ENCODE results near the gene KRTAP5-6.

Gene KRTAP5-6

DNA sequence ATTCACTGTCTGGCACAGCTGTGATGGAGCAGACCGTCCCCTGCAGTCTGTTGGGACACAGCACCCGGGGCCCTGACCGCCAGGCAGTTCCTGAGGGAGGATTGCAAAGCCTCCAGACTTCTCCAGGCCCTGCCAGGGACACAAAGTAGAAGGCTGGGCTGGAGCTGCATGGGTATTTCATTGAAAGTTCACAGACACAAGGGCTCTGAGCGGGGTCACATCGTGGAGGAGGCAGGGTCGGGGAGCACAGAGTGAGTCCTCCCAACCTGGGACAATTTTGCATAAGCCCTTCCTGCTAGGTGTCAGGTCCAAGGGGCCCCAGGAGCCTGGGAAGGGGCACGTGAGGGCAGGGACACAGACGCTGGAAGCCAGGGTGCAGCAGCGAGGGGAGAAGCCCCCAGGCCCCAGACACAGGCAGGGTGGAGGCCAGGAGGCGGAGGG lies 37.7 kb downstream of the KRTAP5-6 start:
- no peak for DNase-seq

GRCh38 chr11:1735271-1735670 lies 38.3 kb downstream of the KRTAP5-6 start:
- no peak for DNase-seq

DNA sequence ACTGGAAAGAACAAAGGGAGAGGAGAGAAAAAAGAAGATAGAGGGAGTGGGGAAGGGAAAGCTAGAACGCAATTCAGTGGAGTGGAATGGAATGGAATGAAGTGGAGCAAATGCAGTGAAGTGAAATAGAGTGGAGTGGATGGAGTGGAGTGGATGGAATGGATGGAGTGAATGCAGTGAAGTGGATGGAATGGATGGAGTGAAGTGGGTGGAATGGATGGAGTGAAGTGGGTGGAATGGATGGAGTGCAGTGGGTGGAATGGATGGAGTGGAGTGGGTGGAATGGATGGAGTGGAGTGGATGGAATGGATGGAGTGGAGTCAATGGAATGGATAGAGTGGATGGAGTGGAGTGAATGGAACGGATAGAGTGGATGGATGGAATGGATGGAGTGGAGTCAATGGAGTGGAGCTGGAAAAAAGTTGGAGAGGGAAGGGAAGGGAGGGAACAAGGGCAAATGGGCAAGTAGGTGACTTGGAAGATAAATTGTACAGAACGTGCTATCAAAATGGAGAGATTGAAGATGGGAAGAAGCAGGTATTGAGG lies 39.5 kb downstream of the KRTAP5-6 start:
- no peak for DNase-seq

GRCh38 chr11:1737080-1737757 lies 40.2 kb downstream of the KRTAP5-6 start:
- DNase-seq: peak; percentile 75

GRCh38 chr11:1738380-1738779 lies 41.4 kb downstream of the KRTAP5-6 start:
- DNase-seq: no peak

- DNase-seq: no peak
Measured at GRCh38 chr11:1739576-1739975, 42.6 kb downstream of the KRTAP5-6 start.

DNA sequence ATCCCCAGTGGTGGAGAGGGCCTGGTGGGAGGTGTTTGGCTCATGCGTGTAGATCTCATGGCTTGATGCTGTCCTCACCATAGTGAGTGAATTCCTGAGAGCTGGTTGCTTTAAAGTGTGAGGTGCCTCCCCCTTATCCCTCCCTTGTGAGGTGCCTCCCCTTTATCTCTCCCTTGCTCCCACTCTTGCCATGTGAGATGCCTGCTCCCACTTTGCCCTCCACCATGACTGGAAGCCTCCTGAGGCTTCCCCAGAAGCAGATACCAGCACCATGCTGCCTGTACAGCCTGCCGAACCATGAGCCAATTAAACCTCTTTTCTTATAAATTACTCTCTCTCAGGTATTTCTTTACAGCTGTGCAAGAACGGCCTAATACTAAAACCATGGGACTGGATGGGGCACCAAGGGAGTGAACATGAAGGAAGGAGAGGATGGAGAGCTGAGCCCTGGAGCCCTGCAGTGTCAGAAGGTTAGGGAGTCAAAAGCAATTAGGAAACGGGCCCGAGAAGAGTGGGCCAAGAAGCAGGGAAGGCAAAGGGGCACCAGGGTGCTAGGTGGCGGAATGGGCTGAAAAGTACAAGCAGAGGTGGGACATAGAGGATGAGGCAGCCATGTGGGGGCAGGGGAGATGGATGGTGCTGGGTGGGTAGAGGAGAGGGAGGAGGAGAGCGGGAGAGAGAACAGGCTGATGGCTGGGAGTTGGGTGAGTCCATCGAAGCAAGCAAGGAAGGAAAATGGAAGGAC lies 44.0 kb downstream of the KRTAP5-6 start:
- no peak for DNase-seq

GRCh38 chr11:1741741-1742140 lies 44.7 kb downstream of the KRTAP5-6 start:
- DNase-seq: no peak

- no peak for DNase-seq
Measured at GRCh38 chr11:1742371-1742770, 45.4 kb downstream of the KRTAP5-6 start.

DNA sequence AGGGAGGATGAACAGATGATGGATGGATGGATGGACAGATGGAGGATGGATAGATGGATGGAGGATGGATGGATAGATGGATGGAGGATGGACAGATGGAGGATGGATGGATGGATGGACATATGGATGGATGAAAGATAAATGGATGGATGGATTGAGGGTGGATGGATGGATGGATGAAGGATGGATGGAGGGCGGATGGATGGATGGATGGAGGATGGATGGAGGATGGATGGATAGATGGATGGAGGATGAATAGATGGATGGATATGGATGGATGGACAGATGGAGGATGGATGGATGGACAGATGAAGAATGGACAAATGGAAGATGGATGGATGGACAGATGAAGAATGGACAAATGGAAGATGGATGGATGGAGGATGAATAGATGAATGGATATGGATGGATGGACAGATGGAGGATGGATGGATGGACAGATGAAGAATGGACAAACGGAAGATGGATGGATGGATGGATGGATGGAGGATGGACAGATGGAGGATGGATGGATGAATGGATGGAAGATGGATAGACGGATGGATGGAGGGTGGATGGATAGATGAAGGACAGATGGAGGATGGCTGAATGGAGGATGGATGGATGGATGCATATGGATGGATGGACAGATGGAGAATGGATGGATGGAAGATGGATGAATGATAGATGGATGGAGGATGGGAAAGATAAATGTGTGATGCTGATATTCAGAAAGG lies 46.0 kb downstream of the KRTAP5-6 start:
- DNase-seq: no peak

- no peak for DNase-seq
Measured at GRCh38 chr11:1743585-1744136, 46.7 kb downstream of the KRTAP5-6 start.

DNA sequence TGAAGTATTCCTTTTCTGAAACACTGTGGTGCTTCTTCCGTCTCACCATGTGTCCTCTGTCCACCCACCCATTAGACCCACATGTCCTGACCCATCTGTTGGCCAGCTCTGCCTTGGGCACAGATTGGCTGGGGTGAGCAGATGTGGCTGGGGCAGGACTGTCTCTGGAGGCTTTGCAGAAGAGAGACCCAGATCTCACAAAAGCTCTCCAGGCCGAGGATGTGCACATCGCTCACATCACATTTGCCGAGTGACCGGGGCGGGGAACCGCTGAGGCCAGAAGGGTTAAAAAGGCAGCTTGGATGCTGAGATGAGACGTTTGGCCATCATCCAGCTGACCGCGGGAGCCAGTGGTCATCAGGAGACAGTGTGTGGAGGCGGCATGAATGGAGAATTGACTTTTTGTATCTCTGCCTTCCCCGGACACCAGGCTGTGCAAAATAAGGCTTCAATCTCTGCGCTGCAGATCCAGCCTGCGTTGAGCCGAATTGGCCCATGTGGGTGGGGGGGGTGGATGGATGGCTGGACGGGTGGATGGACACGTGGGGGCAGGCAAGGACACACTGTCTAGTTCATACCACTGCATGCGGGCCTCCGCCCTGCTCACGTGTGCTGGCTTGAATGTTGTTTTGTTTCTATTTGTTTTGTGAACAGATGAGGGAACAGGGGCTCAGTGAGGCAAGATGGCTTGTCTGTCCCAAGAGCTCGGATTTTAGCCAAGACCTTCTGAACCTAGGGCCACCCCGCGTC lies 47.3 kb downstream of the KRTAP5-6 start:
- no peak for DNase-seq

DNA sequence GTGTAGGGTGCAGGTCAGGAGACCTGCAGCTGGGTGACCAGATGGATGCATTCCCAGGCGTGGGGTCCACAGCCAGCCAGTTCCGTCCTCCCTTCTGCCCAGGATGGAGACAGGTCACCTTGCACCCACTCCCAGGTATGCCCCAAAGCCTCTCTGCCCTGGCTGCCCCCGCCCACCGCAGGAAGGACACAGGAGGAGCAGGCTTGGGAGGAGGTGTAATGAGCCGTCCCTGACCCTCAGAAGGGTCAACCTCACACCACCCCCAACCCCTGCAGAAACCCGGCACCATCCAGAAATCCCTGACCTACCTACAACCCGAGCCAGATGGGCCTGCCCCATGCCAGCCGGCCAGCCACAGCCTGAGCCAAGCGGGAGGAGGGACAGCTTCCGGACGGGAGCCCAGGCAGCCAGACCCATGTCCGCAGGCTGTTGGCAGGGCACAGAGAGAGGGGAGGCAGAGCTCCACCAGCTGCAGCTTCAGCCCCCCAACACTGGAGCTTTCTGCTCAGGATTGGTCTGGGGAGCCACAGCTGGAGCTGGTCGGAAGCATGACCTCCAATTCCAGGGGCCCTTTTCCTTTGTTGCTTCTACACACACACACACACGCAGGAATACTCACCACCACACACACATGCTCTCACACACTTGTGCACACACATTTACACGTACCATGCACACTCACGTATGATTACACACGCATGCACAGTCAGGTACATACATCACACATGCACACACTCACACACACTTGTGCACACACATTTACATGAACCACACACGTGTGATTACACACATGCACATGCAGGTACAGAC lies 48.1 kb downstream of the KRTAP5-6 start:
- no peak for DNase-seq

GRCh38 chr11:1745701-1746320 lies 48.8 kb downstream of the KRTAP5-6 start:
- no peak for DNase-seq

DNA sequence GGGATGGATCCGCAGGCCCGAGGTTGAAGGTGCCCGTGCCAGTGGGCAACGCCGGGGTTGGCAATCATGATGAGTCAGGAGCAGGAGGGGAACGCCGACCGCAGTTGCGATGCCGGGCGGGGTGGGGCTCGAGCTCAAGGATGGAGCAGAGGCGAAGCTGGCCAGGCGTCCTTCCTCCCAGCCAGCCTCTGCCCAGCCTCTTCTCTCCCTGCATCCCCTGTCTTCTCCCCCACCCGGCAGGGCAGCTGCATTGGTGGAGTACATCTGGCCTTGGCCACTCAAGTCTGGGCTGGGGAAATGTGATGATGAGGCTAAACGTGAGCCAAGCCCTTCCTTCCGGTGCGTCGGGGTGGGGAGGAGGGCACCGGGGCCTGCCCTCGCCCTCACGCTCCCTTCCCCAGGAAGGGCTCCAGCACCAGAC lies 49.5 kb downstream of the KRTAP5-6 start:
- DNase-seq: no peak

DNA sequence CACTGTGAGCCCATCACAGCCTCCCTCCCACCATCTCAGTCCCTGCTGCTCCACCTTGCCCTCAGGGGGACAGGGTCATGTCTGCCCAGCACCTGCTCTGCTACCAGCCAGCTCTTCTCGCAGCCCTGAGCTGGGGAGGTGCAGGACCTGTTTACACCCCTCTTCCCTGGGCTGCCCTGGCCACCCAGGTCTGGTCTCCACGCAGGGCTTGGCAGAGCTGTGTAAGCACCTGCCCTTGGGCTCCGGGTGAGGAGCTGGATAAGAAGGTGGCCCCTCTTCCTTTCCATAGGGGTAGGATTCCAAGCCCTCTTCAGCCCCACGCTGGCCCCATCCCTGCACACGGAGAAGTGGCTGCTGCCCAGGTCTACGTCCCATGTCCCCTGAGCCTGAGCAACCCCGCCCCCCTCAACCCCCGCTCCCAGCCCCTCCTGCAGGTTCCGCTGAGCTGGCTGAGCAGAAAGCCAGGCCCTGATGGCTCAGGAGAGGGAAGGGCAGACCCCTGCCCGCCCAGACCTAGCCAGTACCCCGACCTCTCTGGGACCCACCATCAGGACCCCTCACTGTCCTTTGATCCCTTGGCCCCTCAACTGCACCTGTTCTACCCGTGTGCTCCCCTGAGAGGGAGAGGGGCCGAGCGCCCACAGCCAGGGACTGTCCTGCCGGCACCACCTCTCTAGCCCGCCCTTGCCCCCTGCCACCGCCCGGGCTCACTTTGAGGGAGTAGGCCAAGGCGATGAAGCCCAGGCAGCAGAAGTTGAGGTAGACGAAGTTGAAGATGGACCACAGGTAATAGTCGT lies 50.2 kb downstream of the KRTAP5-6 start:
- no peak for DNase-seq
